HepG2 (cell line): ENCODE data around the gene ZNF821. TPM values are rescaled to one million over a fixed set of nuclear protein-coding genes. Genes with fewer than 3 reads are reported as not detected.

Experiments used
- ARID2 ChIP-seq: sonication (generic); formaldehyde crosslinking; IDR thresholded peaks from 2 replicates; pipeline ENCODE4 v1.8.1; 2022; ENCODE audit warnings: mild to moderate bottlenecking, missing genetic modification reagents, borderline replicate concordance
- GABPB1 ChIP-seq: IDR thresholded peaks from 2 replicates; pipeline ENCODE4 v1.6.1; 2016; ENCODE audit warnings: mild to moderate bottlenecking, missing genetic modification reagents, moderate library complexity, missing compliant biosample characterization
- GZF1 ChIP-seq: sonication (generic); formaldehyde crosslinking; IDR thresholded peaks from 2 replicates; pipeline ENCODE4 v1.5.1; 2020; ENCODE audit warnings: mild to moderate bottlenecking, missing genetic modification reagents
- HIVEP1 ChIP-seq: sonication (generic); formaldehyde crosslinking; IDR thresholded peaks from 2 replicates; pipeline ENCODE4 v1.4.0; 2020; ENCODE audit warnings: mild to moderate bottlenecking, missing genetic modification reagents
- IRX3 ChIP-seq: sonication (generic); formaldehyde crosslinking; IDR thresholded peaks from 2 replicates; pipeline ENCODE4 v1.8.1; 2023; ENCODE audit warnings: mild to moderate bottlenecking, low read depth, missing genetic modification reagents, borderline replicate concordance
- MAZ ChIP-seq, 2 experiments: sonication (generic) in 1 of 2; formaldehyde crosslinking in 1 of 2; IDR thresholded peaks; 2 replicates each; pipeline versions ENCODE4 v1.5.0 to v1.6.1; 2012 to 2020; ENCODE audit warnings: low read depth in 2 of 2, mild to moderate bottlenecking in 2 of 2, borderline replicate concordance in 1 of 2, improper control_type of control experiment in 1 of 2, low read length in 1 of 2, missing genetic modification reagents in 1 of 2, moderate library complexity in 1 of 2
- MED8 ChIP-seq: sonication (generic); formaldehyde crosslinking; IDR thresholded peaks from 2 replicates; pipeline ENCODE4 v1.8.1; 2023; ENCODE audit warnings: mild to moderate bottlenecking, missing genetic modification reagents; ENCODE audit not compliant: insufficient replicate concordance
- MEIS2 ChIP-seq: sonication (generic); formaldehyde crosslinking; IDR thresholded peaks from 2 replicates; pipeline ENCODE4 v1.9.0; 2021; ENCODE audit warnings: mild to moderate bottlenecking, missing genetic modification reagents
- NR2F1 ChIP-seq, 2 experiments: fragments of 450-650 bp in 1 of 2; formaldehyde crosslinking in 1 of 2; IDR thresholded peaks; 2 replicates each; pipeline versions ENCODE4 v1.5.0 to v1.6.1; 2016 to 2020; ENCODE audit warnings: mild to moderate bottlenecking in 1 of 2, missing compliant biosample characterization in 1 of 2, missing genetic modification reagents in 1 of 2, moderate library complexity in 1 of 2
- POGZ ChIP-seq: sonication (generic); formaldehyde crosslinking; IDR thresholded peaks from 2 replicates; pipeline ENCODE4 v1.4.0; 2020; ENCODE audit warnings: mild to moderate bottlenecking, missing genetic modification reagents
- RFXAP ChIP-seq: sonication (generic); formaldehyde crosslinking; IDR thresholded peaks from 2 replicates; pipeline ENCODE4 v1.4.0; 2020; ENCODE audit warnings: missing genetic modification reagents, borderline replicate concordance
- SAFB2 ChIP-seq: sonication (generic); formaldehyde crosslinking; IDR thresholded peaks from 2 replicates; pipeline ENCODE4 v1.5.1; 2020; ENCODE audit warnings: missing genetic modification reagents, low read depth, mild to moderate bottlenecking, borderline replicate concordance
- SP140L ChIP-seq: sonication (generic); formaldehyde crosslinking; IDR thresholded peaks from 2 replicates; pipeline ENCODE4 v1.4.0; 2020; ENCODE audit warnings: missing genetic modification reagents, borderline replicate concordance
- ZBTB21 ChIP-seq: sonication (generic); formaldehyde crosslinking; IDR thresholded peaks from 2 replicates; pipeline ENCODE4 v1.4.0; 2020; ENCODE audit warnings: missing genetic modification reagents
- ZBTB8A ChIP-seq: sonication (generic); formaldehyde crosslinking; IDR thresholded peaks from 2 replicates; pipeline ENCODE4 v1.4.0; 2020; ENCODE audit warnings: mild to moderate bottlenecking, low read depth, missing genetic modification reagents, borderline replicate concordance
- ZNF333 ChIP-seq: sonication (generic); formaldehyde crosslinking; IDR thresholded peaks from 2 replicates; pipeline ENCODE4 v1.4.0; 2020; ENCODE audit warnings: mild to moderate bottlenecking, missing genetic modification reagents, borderline replicate concordance
- ZNF547 ChIP-seq: sonication (generic); formaldehyde crosslinking; IDR thresholded peaks from 2 replicates; pipeline ENCODE4 v1.5.1; 2020; ENCODE audit warnings: mild to moderate bottlenecking, missing genetic modification reagents
- ZNF549 ChIP-seq: sonication (generic); formaldehyde crosslinking; IDR thresholded peaks from 2 replicates; pipeline ENCODE4 v1.5.0; 2020; ENCODE audit warnings: missing genetic modification reagents
- ZNF564 ChIP-seq: sonication (generic); formaldehyde crosslinking; IDR thresholded peaks from 2 replicates; pipeline ENCODE4 v1.8.1; 2023; ENCODE audit warnings: mild to moderate bottlenecking, missing genetic modification reagents
- ZNF782 ChIP-seq: sonication (generic); formaldehyde crosslinking; IDR thresholded peaks from 2 replicates; pipeline ENCODE4 v1.4.0; 2020; ENCODE audit warnings: missing genetic modification reagents, mild to moderate bottlenecking, borderline replicate concordance
- ZSCAN12 ChIP-seq: sonication (generic); formaldehyde crosslinking; IDR thresholded peaks from 2 replicates; pipeline ENCODE4 v1.9.0; 2021; ENCODE audit warnings: mild to moderate bottlenecking, missing genetic modification reagents
- ZSCAN31 ChIP-seq: sonication (generic); formaldehyde crosslinking; IDR thresholded peaks from 2 replicates; pipeline ENCODE4 v1.5.0; 2020; ENCODE audit warnings: low read depth, mild to moderate bottlenecking, missing genetic modification reagents
- ZSCAN9 ChIP-seq: IDR thresholded peaks from 2 replicates; pipeline ENCODE4 v1.6.1; 2016; ENCODE audit warnings: borderline replicate concordance
- polyA plus RNA-seq, 8 experiments: library from polyadenylated mRNA; depleted of rRNA in 3 of 8; stranded (reverse) in 7 of 8; unstranded in 1 of 8; fragments of >200 nt; fragmentation: Illumina TruSeq in 4 of 8; extraction: Trizol in 4 of 8; gene quantifications; 2 replicates each; pipeline versions ENCODE4 v1.2.1 to v1.2.3, GENCODE V29; 2011 to 2016; ENCODE audit warnings: low read depth in 4 of 8, missing spikeins in 1 of 8, mixed read lengths in 1 of 8; ENCODE audit not compliant: insufficient read depth in 1 of 8
- total RNA-seq, 5 experiments: library from RNA; depleted of rRNA; stranded (reverse); fragments of >200 nt; fragmentation: Illumina TruSeq; extraction: Trizol; gene quantifications; 2 replicates each; pipeline ENCODE4 v1.2.3, GENCODE V29; 2016; ENCODE audit warnings: low read depth in 1 of 5
- TF ChIP-seq, protein P1 (sequence below): IDR thresholded peaks from 2 replicates; pipeline ENCODE4 v1.6.1; 2012; ENCODE audit warnings: low read depth, low read length, improper control_type of control experiment
- TF ChIP-seq, protein P2 (sequence below): IDR thresholded peaks from 2 replicates; pipeline ENCODE4 v1.6.1; 2012; ENCODE audit warnings: low read length, improper control_type of control experiment

The ZNF821 gene
- total and polyA plus RNA-seq, 2 of the 13 experiments (the other 11 are each of a cell fraction or from before 2014, with no cell fraction given) = 7.0 to 9.1 TPM

DNA sequence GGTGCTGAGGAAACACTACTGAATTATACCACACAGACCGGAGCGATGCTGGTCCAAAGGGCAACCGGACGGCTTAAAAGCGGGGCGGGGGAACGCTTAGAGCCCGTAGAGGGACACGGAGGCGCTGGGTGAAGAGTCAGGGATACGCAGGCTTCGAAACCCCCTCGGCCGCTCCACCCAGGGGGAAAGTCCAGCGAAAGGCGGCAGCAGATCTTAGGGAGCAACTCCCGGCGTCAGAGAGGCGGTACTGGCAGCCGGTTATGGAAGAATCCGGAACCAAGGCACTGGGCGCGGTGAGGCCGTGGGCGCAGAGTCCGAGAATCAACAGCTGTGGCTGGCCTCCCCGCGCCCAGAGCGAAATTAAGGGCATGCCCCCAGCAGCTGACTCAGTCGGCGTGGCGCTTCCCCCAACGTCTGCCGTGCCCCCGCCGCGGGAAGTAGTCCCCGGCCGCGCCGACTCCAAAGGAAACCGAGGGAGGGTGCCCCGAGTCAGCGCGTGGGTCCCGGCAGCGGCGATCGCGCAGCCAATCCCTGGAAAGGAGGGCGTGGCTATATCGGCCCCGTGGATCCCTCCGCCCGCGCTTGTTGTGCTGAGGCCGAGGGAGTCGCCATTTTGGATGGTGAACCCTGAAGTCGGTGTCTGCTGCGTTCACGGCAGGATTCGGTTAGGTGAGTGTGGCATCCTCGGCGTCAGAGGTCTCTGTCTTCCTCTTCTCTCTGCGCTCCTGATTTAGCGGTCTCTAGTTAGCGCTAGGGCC is 11.1 kb upstream of the ZNF821 start, which contains the start of gene IST1 (continued):
- TF ChIP-seq ZSCAN12 (CRISPR knock-in tag) (peak; percentile 98), SP140L (CRISPR knock-in tag) (peak; percentile 20; the same call in 1 of the 2 replicates), HIVEP1 (CRISPR knock-in tag) (peak; percentile 99), GABPB1 (CRISPR knock-in tag) (peak; percentile 93), RFXAP (CRISPR knock-in tag) (peak; percentile 97), ARID2 (CRISPR knock-in tag) (peak; percentile 56), NR2F1 (CRISPR knock-in tag; IDR thresholded peaks at IDR 0.05) (peak; percentile 91 to 98), ZNF564 (peak; percentile 92), ZNF333 (CRISPR knock-in tag) (peak; percentile 71), SAFB2 (CRISPR knock-in tag) (no peak; the same call in 1 of the 2 replicates), ZBTB8A (peak; percentile 91; the same call in 1 of the 2 replicates), ZBTB21 (CRISPR knock-in tag) (peak; percentile 55), MED8 (CRISPR knock-in tag) (peak; percentile 84), MEIS2 (CRISPR knock-in tag) (peak; percentile 90), ZSCAN31 (CRISPR knock-in tag) (peak; percentile 98), ZNF782 (CRISPR knock-in tag) (peak; percentile 97), IRX3 (CRISPR knock-in tag) (no peak; the same call in 1 of the 2 replicates), POGZ (peak; percentile 99), ZNF549 (peak; percentile 82; the same call in 1 of the 2 replicates), ZSCAN9 (CRISPR knock-in tag) (peak; percentile 93), MAZ (IDR thresholded peaks at IDR 0.05; ENCODE audit: borderline replicate concordance, low read depth, low read length) (peak; percentile 92), MAZ (CRISPR knock-in tag; IDR thresholded peaks at IDR 0.05; ENCODE audit: low read depth) (peak; percentile 100), GZF1 (CRISPR knock-in tag) (no peak; the same call in 1 of the 2 replicates), ZNF547 (CRISPR knock-in tag) (peak; percentile 95)
- TF ChIP-seq, protein P1, sequence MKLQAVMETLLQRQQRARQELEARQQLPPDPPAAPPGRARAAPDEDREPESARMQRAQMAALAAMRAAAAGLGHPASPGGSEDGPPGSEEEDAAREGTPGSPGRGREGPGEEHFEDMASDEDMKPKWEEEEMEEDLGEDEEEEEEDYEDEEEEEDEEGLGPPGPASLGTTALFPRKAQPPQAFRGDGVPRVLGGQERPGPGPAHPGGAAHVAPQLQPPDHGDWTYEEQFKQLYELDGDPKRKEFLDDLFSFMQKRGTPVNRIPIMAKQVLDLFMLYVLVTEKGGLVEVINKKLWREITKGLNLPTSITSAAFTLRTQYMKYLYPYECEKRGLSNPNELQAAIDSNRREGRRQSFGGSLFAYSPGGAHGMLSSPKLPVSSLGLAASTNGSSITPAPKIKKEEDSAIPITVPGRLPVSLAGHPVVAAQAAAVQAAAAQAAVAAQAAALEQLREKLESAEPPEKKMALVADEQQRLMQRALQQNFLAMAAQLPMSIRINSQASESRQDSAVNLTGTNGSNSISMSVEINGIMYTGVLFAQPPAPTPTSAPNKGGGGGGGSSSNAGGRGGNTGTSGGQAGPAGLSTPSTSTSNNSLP = no peak
- TF ChIP-seq, protein P2, sequence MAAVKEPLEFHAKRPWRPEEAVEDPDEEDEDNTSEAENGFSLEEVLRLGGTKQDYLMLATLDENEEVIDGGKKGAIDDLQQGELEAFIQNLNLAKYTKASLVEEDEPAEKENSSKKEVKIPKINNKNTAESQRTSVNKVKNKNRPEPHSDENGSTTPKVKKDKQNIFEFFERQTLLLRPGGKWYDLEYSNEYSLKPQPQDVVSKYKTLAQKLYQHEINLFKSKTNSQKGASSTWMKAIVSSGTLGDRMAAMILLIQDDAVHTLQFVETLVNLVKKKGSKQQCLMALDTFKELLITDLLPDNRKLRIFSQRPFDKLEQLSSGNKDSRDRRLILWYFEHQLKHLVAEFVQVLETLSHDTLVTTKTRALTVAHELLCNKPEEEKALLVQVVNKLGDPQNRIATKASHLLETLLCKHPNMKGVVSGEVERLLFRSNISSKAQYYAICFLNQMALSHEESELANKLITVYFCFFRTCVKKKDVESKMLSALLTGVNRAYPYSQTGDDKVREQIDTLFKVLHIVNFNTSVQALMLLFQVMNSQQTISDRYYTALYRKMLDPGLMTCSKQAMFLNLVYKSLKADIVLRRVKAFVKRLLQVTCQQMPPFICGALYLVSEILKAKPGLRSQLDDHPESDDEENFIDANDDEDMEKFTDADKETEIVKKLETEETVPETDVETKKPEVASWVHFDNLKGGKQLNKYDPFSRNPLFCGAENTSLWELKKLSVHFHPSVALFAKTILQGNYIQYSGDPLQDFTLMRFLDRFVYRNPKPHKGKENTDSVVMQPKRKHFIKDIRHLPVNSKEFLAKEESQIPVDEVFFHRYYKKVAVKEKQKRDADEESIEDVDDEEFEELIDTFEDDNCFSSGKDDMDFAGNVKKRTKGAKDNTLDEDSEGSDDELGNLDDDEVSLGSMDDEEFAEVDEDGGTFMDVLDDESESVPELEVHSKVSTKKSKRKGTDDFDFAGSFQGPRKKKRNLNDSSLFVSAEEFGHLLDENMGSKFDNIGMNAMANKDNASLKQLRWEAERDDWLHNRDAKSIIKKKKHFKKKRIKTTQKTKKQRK = no peak
